Dendritic cell treated with granulocyte-macrophage colony-stimulating factor and Interleukin-4, amounts not matched to agents 40 ng/mL and 50 ng/mL, for 4 days (primary cell): ENCODE measurements around the gene NBPF1.
"Not testable (repeated sequence)": the region's sequence is repeated elsewhere in the genome, so short reads cannot be mapped to it uniquely, and the experiment has no call there.

Source experiments
- H3K27ac Mint-ChIP-seq: one replicate; pipeline ENCODE4 v1.8.0; 2022; ENCODE audit warnings: mild to moderate bottlenecking, mixed read lengths
- H3K27me3 Mint-ChIP-seq: one replicate; pipeline ENCODE4 v1.8.0; 2022; ENCODE audit warnings: mild to moderate bottlenecking, mixed read lengths
- H3K36me3 Mint-ChIP-seq: one replicate; pipeline ENCODE4 v1.8.0; 2022; ENCODE audit warnings: low read depth, mixed read lengths
- H3K4me1 Mint-ChIP-seq: one replicate; pipeline ENCODE4 v1.8.0; 2022; ENCODE audit warnings: low read depth, mixed read lengths
- H3K4me3 Mint-ChIP-seq: one replicate; pipeline ENCODE4 v1.8.0; 2022; ENCODE audit warnings: mild to moderate bottlenecking, moderate library complexity, mixed read lengths
- H3K9me3 Mint-ChIP-seq: one replicate; pipeline ENCODE4 v1.8.0; 2022; ENCODE audit warnings: mixed read lengths
- intact Hi-C: fragments of 100-400 bp; cut with micrococcal nuclease; formaldehyde crosslinking; loops from one replicate; pipeline ENCODE4 v1.15.0; 2022

NBPF1 gene

GRCh38 chr1:16644482-16645270 lies 31.3 kb upstream of the NBPF1 start:
- not testable (repeated sequence) for H3K4me1 Mint-ChIP-seq, H3K36me3 Mint-ChIP-seq, H3K27ac Mint-ChIP-seq, H3K4me3 Mint-ChIP-seq, H3K9me3 Mint-ChIP-seq
- intact Hi-C loops: loop anchor here (2.0 kb wide), 1 partner anchor 20 kb away; no protein-coding TSS in a partner anchor
- peaks cover 24% of the 10 kb centered on the region for H3K27me3 Mint-ChIP-seq

GRCh38 chr1:16644193-16644481 lies 30.8 kb upstream of the NBPF1 start:
- Mint-ChIP-seq H3K4me1 (no peaks in the 10 kb centered on the region), H3K27me3 (peaks cover 19% of the 10 kb centered on the region), H3K9me3 (no peaks in the 10 kb centered on the region), H3K36me3 (no peaks in the 10 kb centered on the region), H3K27ac (no peak overlapping the region), H3K4me3 (no peak overlapping the region)
- intact Hi-C loops: loop anchor here (2.0 kb wide), 1 partner anchor 19 kb away; no protein-coding TSS in a partner anchor

- not testable (repeated sequence) for H3K27ac Mint-ChIP-seq, H3K4me3 Mint-ChIP-seq, H3K36me3 Mint-ChIP-seq, H3K4me1 Mint-ChIP-seq, H3K9me3 Mint-ChIP-seq
- peaks cover 15% of the 10 kb centered on the region for H3K27me3 Mint-ChIP-seq
- intact Hi-C loops: loop anchor here (2.0 kb wide), 1 partner anchor 19 kb away; no protein-coding TSS in a partner anchor
Measured at GRCh38 chr1:16643476-16644192, 30.3 kb upstream of the NBPF1 start.

GRCh38 chr1:16643001-16643411 lies 29.6 kb upstream of the NBPF1 start:
- not testable (repeated sequence) for H3K9me3 Mint-ChIP-seq

GRCh38 chr1:16642025-16642966 lies 28.9 kb upstream of the NBPF1 start:
- H3K9me3 Mint-ChIP-seq, H3K4me1 Mint-ChIP-seq, H3K27ac Mint-ChIP-seq, H3K4me3 Mint-ChIP-seq, H3K36me3 Mint-ChIP-seq, H3K27me3 Mint-ChIP-seq, intact Hi-C loops: not testable (repeated sequence)

More at GRCh38 chr1:16643001-16643411, 29.6 kb upstream of the NBPF1 start:
- H3K4me1 Mint-ChIP-seq, H3K27ac Mint-ChIP-seq, H3K27me3 Mint-ChIP-seq, intact Hi-C loops, H3K36me3 Mint-ChIP-seq, H3K4me3 Mint-ChIP-seq: not testable (repeated sequence)

- H3K36me3 Mint-ChIP-seq, intact Hi-C loops, H3K4me1 Mint-ChIP-seq, H3K9me3 Mint-ChIP-seq, H3K27me3 Mint-ChIP-seq, H3K4me3 Mint-ChIP-seq, H3K27ac Mint-ChIP-seq: not testable (repeated sequence)
Measured at GRCh38 chr1:16641159-16641975, 28.0 kb upstream of the NBPF1 start.

GRCh38 chr1:16639091-16640031 lies 26.0 kb upstream of the NBPF1 start:
- H3K27me3 Mint-ChIP-seq, H3K4me3 Mint-ChIP-seq, H3K27ac Mint-ChIP-seq, H3K4me1 Mint-ChIP-seq, H3K36me3 Mint-ChIP-seq, H3K9me3 Mint-ChIP-seq, intact Hi-C loops: not testable (repeated sequence)

GRCh38 chr1:16637941-16638778 lies 24.8 kb upstream of the NBPF1 start:
- H3K4me1 Mint-ChIP-seq: not testable (repeated sequence)

GRCh38 chr1:16636551-16637195 lies 23.3 kb upstream of the NBPF1 start:
- H3K36me3 Mint-ChIP-seq, H3K9me3 Mint-ChIP-seq, H3K27ac Mint-ChIP-seq, intact Hi-C loops, H3K4me1 Mint-ChIP-seq, H3K27me3 Mint-ChIP-seq, H3K4me3 Mint-ChIP-seq: not testable (repeated sequence)

More at GRCh38 chr1:16637941-16638778, 24.8 kb upstream of the NBPF1 start:
- H3K36me3 Mint-ChIP-seq, H3K27ac Mint-ChIP-seq, H3K27me3 Mint-ChIP-seq, H3K9me3 Mint-ChIP-seq, H3K4me3 Mint-ChIP-seq, intact Hi-C loops: not testable (repeated sequence)

GRCh38 chr1:16635959-16636358 lies 22.6 kb upstream of the NBPF1 start:
- H3K27ac Mint-ChIP-seq, H3K4me3 Mint-ChIP-seq, H3K36me3 Mint-ChIP-seq, H3K4me1 Mint-ChIP-seq, H3K9me3 Mint-ChIP-seq, H3K27me3 Mint-ChIP-seq, intact Hi-C loops: not testable (repeated sequence)

GRCh38 chr1:16633540-16634282 lies 20.3 kb upstream of the NBPF1 start:
- H3K27ac Mint-ChIP-seq, intact Hi-C loops, H3K4me1 Mint-ChIP-seq: not testable (repeated sequence)

More at GRCh38 chr1:16633540-16634282, 20.3 kb upstream of the NBPF1 start:
- H3K36me3 Mint-ChIP-seq, H3K9me3 Mint-ChIP-seq, H3K4me3 Mint-ChIP-seq, H3K27me3 Mint-ChIP-seq: not testable (repeated sequence)
